ENCODE data around the gene KIF18B. TPM values are rescaled to one million over a fixed set of nuclear protein-coding genes. Genes with fewer than 3 reads are reported as not detected.
A peak's percentile ranks its signal among the peaks of the same experiment; 100 is the strongest.

Gene KIF18B
- total and polyA plus RNA-seq, 2 of the 13 experiments (the other 11 are each of a cell fraction or from before 2014, with no cell fraction given), result 15.2 to 15.3 TPM

GRCh38 chr17:44905006-44906000 lies 42.3 kb downstream of the KIF18B start:
- Histone ChIP-seq H3K27ac (ENCODE audit: extremely low read length, insufficient read depth, low read length) (no peak overlapping the region), H2AFZ (ENCODE audit: low read length) (peak overlapping the region; percentile 15), H3K4me3 (replicated peaks in 1 of 3; ENCODE audit: insufficient read depth in 1 of 3, low read depth in 2 of 3, low read length in 3 of 3) (peak overlapping the region in 2 of 3 experiments; percentile 24 to 28; a peak in 1 of 6 replicates), H3K27me3 (ENCODE audit: control insufficient read depth in 1 of 2, insufficient read depth in 2 of 2, low read length in 2 of 2) (peaks cover 5 to 24% of the 10 kb centered on the region in 2 experiments; a peak in 2 of 5 replicates), H3K4me2 (ENCODE audit: low read depth, low read length) (peak overlapping the region; percentile 70), H3K4me1 (ENCODE audit: insufficient read depth, low read length) (peaks cover 45% of the 10 kb centered on the region), H3K9ac (ENCODE audit: insufficient read depth, low read depth, low read length) (peak overlapping the region; percentile 9; the same call in 1 of the 2 replicates), H4K20me1 (ENCODE audit: insufficient read depth, low read length) (no peaks in the 10 kb centered on the region; the same call in 1 of the 2 replicates), H3K79me2 (ENCODE audit: insufficient read depth, low read length) (no peaks in the 10 kb centered on the region), H3K9me3 (ENCODE audit: low read length) (no peaks in the 10 kb centered on the region), H3K36me3 (replicated peaks in 1 of 2; ENCODE audit: control insufficient read depth in 1 of 2, insufficient read depth in 2 of 2, low read length in 2 of 2) (no peaks in the 10 kb centered on the region)
- no peak for TF ChIP-seq NCOA1 (CRISPR knock-in tag; IDR thresholded peaks at IDR 0.05)
- TF ChIP-seq ZNF605 (CRISPR knock-in tag; IDR thresholded peaks at IDR 0.05), result 0 out of 2 replicates have a peak, but pooled peaks have one; percentile 34
- ChIA-PET CTCF (ENCODE audit: low intra/inter-chr PET ratio, low total read pairs) (no interaction called here), POLR2A (interaction anchor here (0.7 to 1.2 kb wide), 2 partner anchors 116 to 427 kb away, joined by 3 read pairs; no protein-coding TSS in a partner anchor)
- in situ Hi-C loops (cut with HindIII; ENCODE audit: extremely low pct_ligation_motif_present, low pct_unique_long_range_greater_than_20kb) (no loop called here), intact Hi-C loops (cut with micrococcal nuclease; ENCODE audit: unreplicated experiment) (loop anchor here (10.0 kb wide), 1 partner anchor 189 kb away; no protein-coding TSS in a partner anchor)
- DNase-seq (ENCODE audit: low spot score) (no peak), ATAC-seq (peak; percentile 17; the same call in 2 of the 3 replicates), FAIRE-seq (no peak)
- 6% methylated on average over 9 of the region's 9 CpGs for WGBS (ENCODE audit: low lambda C conversion rate)
- no TSS peak for BruUV-seq (replicated peaks)

GRCh38 chr17:44904001-44904984 lies 43.3 kb downstream of the KIF18B start:
- WGBS (ENCODE audit: low lambda C conversion rate), result 73% methylated on average over 22 of the region's 35 CpGs
- no peak overlapping the region for H3K4me3 ChIP-seq (replicated peaks in 1 of 3; ENCODE audit: insufficient read depth in 1 of 3, low read depth in 2 of 3, low read length in 3 of 3)
- H3K4me2 ChIP-seq (ENCODE audit: low read depth, low read length), result no peak overlapping the region
- ChIA-PET CTCF (ENCODE audit: low intra/inter-chr PET ratio, low total read pairs) (no interaction called here), POLR2A (interaction anchor here (0.7 to 1.2 kb wide), 2 partner anchors 117 to 426 kb away, joined by 3 read pairs; no protein-coding TSS in a partner anchor)
- no TSS peak for BruUV-seq (replicated peaks)
- DNase-seq (ENCODE audit: low spot score) (no peak), ATAC-seq (no peak), FAIRE-seq (no peak)
- H3K36me3 ChIP-seq (replicated peaks in 1 of 2; ENCODE audit: control insufficient read depth in 1 of 2, insufficient read depth in 2 of 2, low read length in 2 of 2), result no peaks in the 10 kb centered on the region
- peaks cover 5 to 17% of the 10 kb centered on the region in 2 experiments; a peak in 2 of 5 replicates for H3K27me3 ChIP-seq (ENCODE audit: control insufficient read depth in 1 of 2, insufficient read depth in 2 of 2, low read length in 2 of 2)
- H3K9me3 ChIP-seq (ENCODE audit: low read length), result no peaks in the 10 kb centered on the region
- no peak overlapping the region for H3K27ac ChIP-seq (ENCODE audit: extremely low read length, insufficient read depth, low read length)
- intact Hi-C loops (cut with micrococcal nuclease; ENCODE audit: unreplicated experiment) (loop anchor here (10.0 kb wide), 1 partner anchor 191 kb away; no protein-coding TSS in a partner anchor), in situ Hi-C loops (cut with HindIII; ENCODE audit: extremely low pct_ligation_motif_present, low pct_unique_long_range_greater_than_20kb) (no loop called here)
- no peak overlapping the region for H2AFZ ChIP-seq (ENCODE audit: low read length)
- no peaks in the 10 kb centered on the region; the same call in 1 of the 2 replicates for H4K20me1 ChIP-seq (ENCODE audit: insufficient read depth, low read length)
- H3K4me1 ChIP-seq (ENCODE audit: insufficient read depth, low read length), result peaks cover 51% of the 10 kb centered on the region
- H3K9ac ChIP-seq (ENCODE audit: insufficient read depth, low read depth, low read length), result no peak overlapping the region
- no peaks in the 10 kb centered on the region for H3K79me2 ChIP-seq (ENCODE audit: insufficient read depth, low read length)
- TF ChIP-seq ZBED4 (CRISPR knock-in tag; IDR thresholded peaks at IDR 0.05; ENCODE audit: borderline replicate concordance) (no peak), ZNF138 (CRISPR knock-in tag; IDR thresholded peaks at IDR 0.05; ENCODE audit: low read depth) (no peak), MAFG (CRISPR knock-in tag; IDR thresholded peaks at IDR 0.05) (no peak), POLR2A (IDR thresholded peaks at IDR 0.05; ENCODE audit: insufficient read depth in 1 of 2, low read depth in 2 of 2, low read length in 2 of 2) (no peak), IRF9 (CRISPR knock-in tag; IDR thresholded peaks at IDR 0.05; ENCODE audit: borderline replicate concordance) (no peak), MEIS1 (CRISPR knock-in tag; IDR thresholded peaks at IDR 0.05; ENCODE audit: borderline replicate concordance) (no peak)
